ENCODE data around the gene ZC3H18. TPM values are rescaled to one million over a fixed set of nuclear protein-coding genes. Genes with fewer than 3 reads are reported as not detected.

Gene ZC3H18
- total RNA-seq, 1 donor from 2014 or later, result 20.6 TPM

GRCh38 chr16:88532434-88533241 lies 37.6 kb upstream of the ZC3H18 start:
- no peak for DNase-seq (ENCODE audit: low read depth)

GRCh38 chr16:88533381-88533917 lies 36.8 kb upstream of the ZC3H18 start:
- DNase-seq (ENCODE audit: low read depth), result no peak

- peak; percentile 10 for DNase-seq (ENCODE audit: low read depth)
These were observed 36.1 kb upstream of the ZC3H18 start for GRCh38 chr16:88533932-88534637.

DNA sequence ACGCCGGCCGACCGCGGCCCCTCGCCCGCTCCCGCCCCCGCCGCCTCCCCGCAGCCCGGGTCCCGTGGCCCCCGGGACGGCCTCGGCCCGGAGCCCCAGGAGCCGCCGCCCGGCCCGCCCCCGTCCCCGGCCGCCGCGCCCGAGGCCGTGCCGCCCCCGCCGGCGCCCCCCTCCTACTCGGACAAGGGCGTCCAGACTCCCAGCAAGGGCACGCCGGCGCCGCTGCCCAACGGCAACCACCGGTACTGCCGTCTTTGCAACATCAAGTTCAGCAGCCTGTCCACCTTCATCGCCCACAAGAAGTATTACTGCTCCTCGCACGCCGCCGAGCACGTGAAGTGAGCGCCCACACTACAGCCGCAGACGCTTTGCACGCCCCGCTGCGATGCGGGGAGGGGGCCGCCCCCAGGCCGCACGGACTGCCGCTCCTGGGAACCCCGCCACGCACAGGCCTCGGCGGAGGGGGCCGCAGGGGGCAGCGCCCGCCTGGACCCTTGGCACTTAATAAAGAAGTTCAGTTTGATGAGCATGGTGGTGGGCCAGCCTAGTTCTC lies 35.5 kb upstream of the ZC3H18 start:
- peak; percentile 21 for DNase-seq (ENCODE audit: low read depth)

GRCh38 chr16:88535191-88535856 lies 34.9 kb upstream of the ZC3H18 start:
- no peak for DNase-seq (ENCODE audit: low read depth)

DNA sequence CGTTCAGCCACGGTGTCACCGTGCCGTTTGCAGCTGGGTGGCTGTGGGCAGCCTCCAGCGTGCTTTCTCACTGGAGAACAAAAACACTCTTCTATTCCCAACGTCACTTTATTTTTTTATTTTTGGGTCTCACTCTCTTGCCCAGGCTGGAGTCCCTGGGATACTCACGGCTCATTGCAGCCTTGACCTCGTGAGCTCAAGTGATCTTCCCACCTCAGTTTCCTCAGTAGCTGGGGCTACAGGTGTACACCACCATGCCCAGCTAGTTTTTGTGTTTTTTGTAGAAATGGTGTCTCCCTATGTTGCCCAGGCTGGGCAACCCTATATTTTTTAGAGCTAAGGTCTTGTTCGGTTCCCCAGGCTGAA lies 34.4 kb upstream of the ZC3H18 start:
- DNase-seq (ENCODE audit: low read depth), result no peak

DNA sequence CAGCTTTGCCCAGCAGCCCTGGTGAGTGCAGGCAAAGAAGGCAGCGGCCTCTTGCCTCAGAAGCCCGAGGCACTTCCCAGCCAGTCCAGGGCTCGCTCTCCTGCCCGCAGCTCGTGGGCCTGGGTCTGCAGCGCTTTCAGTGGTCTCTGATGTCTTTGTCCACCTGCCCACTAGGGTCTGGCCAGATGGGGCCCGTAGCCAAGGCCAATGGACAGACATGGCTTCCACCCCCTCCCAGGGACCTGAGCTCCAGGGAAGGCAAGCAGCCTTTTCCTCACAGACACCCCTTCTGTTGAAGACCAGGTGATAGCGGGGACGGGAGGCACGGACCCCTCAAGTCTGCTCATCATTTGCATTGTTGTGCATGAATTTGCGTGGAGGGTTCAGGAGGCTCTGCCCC lies 33.7 kb upstream of the ZC3H18 start:
- no peak for DNase-seq (ENCODE audit: low read depth)

DNA sequence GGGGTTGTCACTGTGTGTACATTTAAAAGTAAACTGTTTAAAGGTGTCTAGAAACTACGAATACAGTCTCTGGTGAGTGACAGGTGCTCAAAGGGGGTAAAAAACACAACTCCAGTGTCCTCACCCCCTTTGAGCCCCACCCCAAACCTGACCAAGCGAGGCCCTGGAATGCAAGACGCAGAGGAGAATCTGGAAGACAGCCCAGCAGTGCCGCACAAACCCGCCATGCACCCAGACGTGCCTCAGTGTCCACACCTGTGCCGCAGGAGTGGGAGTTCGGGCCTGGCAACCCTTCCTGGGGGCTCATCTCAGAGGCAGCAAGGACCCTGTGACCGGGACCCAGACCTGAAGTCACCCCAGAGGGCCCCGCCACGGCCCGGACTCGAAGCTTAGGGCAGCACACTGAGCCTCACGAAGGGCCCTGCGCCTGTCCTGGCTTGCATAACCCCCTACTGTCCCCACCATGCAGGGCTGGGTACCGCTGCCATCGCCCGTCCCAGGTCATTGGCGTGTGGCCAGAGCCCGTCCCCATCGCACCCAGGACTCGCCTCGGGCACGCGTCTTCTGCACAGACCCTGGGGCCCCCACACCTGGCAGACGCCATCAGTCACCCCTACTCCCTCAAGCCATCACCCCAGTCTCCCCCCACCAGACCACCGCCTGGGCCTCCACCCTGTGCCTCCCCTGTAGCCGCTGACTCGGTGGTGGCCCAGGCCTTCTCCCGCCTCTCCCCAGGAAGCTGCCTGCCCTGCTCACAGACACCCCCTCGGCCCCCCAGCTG lies 33.0 kb upstream of the ZC3H18 start:
- DNase-seq (ENCODE audit: low read depth), result no peak

DNA sequence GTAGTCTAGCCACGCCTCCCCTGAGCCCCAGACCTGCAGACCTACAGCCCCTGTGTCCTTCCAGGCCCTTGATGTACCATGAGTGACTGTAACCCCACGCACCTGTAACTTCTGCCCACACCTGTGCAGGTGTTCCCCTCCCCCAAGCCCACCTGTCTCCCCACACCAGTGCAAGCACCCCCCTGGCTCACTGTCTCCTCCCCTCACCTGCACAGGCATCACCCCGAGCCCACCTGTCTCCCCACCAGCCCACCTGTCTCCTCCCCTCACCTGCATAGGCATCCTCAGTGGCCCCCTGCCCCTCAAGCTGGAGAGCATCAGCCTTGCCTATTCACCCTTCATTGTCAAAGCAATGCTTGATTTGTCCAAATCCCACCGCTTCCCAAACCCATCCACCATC lies 32.3 kb upstream of the ZC3H18 start:
- DNase-seq (ENCODE audit: low read depth), result no peak

DNA sequence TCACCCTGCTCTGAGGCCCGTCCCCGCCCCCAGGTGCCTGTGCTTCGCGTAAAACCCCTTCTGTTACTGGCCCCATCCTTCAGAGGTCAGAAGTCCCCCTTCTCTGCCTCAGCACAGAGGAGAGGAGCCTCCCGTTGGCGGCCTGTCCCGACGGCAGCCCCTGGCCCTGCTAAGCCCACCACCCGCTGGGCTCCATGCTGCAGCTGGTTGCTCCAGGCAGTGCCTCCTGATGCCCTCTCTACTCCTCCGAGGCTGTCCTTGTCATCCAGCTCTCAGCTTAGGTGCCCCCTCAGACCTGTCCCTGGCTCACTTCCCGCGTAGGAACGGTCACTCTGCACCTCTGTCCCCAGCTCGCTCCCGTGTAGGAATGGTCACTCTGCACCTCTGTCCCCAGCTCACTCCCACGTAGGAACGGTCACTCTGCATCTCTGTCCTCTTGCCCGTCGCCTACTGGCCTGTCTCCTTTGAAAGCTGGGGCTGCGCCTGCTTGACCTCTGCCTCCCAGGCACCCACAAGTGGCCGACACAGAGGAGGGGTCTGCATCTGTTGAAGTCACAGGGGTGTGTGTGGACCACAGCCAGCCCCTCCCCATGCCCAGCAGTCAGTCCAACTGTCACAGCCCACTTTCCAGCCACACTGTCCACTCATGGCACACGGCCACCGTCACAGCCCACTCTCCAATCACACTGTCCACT lies 31.7 kb upstream of the ZC3H18 start:
- DNase-seq (ENCODE audit: low read depth), result no peak

DNA sequence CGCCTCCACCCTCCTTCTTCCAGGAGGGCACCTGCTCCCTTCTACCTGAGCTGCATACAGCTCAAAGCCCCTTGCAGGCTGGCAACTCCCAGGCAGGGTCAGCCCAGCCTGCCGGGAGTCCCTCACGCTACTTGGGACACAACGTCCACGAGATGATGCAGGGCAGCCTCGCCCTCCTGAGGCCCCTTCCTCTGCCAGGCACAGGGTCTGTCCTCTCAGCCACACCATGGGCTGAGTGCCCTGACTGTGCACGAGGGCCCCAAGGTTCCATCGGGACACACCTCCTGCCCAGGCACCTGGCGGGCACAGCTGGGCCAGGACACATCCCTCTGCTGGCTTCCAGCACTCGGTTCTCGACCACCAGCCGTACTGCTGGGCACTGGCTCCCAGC lies 30.9 kb upstream of the ZC3H18 start:
- no peak for DNase-seq (ENCODE audit: low read depth)

DNA sequence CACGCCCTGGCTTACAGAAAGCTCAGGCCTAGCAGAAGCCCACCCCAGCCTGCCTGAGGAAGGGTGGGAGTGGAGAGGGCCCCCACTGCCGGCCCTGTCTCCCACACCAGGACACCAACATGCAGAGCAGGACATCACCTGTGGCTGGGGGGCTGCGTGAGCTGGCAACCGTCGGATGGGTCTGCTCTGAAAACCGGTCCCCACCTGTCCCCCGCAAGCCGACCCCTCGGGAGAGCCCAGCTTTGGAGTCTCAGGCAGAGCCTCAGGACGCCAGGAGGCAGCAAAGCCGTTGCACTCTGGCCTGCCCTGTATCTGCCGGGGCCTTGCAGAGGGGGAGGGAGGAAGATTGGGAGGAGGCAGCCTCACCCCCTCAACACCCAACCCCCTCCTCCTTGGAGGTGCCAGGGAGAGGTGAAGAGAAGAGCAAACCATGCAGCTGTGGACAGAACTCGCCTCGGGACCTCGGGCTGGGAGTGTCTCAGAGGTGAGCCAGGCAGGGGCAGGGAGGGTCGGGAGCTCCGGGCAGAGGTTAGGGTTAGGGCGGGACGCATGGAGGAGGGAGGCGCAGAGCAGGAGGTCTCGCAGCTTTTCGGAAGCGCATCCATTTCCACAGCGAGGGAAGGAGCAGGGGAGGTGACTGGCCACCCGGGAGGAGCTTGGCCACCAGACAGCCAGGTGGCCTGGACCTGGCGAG lies 30.4 kb upstream of the ZC3H18 start:
- DNase-seq (ENCODE audit: low read depth), result no peak

DNA sequence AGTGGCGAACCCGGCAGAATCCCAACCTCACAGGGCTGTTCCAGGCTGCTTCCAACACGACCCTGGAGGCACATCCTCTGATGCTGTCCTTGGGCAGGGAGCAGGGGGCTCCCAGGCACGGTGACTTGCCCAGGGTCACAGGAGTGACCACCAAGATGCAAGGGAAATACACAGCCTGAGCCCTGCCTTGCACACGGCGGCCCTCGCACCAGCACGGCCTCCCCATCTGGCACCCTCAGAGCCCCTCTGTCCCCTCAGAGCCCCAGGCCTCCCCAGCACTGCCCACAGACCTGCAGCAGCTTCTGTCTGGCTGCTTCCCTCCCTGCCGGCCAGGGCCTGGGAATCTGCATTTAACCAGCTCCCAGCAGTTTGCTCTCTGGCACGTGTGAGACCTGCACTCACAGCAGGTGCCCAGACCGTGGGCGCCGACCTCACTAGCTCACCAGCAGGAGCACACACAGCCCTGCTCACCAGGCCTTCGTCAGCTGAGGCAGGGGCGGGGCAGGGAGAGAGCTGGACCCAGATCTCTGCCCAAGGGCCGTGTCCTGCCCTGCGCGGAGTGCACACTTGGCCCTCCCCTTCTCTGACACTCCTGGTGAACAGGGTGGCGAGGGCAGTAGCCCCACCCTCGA lies 29.7 kb upstream of the ZC3H18 start:
- no peak for DNase-seq (ENCODE audit: low read depth)

DNA sequence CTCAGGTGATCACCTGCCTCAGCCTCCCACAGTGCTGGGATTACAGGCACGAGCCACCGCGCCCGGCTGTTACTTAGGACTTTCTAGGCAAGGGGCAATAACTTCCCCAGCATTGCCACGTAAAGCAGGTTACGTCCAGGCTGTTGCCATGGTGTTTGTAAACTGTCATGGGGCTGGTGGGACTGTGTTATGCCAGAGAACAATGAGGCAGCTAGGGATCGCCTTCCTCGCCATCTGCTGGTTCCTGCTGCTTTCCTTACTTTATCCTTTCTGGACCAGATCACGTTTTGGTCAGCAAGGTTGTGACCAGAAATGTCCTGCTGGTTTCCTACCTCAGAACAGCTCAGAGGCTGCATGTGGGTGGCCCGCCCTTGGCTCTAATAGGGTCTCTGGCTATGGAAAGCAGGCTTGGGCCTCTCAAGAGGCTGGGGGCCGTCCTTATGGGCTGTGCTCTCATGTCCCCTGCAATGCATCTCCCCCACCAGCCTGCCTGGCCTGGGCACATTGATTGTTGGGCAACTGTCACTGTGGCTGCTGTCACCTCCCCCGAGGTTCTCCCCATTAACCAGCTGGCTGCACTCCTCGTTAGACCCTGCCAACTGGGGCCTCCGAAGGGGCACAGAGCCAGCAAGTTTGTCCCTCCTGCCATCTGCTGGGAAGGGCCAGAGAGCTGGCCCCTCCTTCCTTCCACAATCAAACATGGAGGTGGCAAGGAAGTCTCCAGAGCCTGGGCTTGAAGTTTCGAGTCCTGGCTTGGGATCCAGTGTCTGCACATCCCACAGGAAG lies 28.2 kb upstream of the ZC3H18 start:
- DNase-seq (ENCODE audit: low read depth), result no peak

DNA sequence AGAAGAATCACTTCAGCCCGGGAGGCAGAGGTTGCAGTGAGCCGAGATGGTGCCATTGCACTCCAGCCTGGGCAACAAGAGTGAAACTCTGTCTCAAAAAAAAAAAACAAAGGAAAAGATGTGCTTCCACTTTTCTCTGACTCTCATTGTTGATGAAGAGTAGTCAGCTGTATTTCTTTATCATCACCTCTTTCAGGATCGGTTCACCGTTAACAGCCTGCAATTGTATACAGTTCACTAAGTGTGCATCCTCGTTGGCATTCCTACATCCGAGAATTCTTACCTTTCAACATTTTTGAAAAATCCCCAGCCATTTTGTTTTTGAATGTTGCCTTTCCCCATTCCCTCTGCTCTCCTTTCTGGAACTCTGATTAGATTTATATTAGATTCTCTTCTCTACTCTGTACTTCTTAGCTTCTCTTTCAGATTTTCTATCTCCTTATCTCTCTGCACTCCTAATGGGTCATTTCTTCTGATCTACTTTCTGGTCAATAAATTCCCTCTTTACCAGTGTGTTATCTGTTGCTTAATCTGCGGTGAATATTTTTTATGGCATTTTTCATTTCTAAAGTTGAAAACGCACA lies 26.9 kb upstream of the ZC3H18 start:
- DNase-seq (ENCODE audit: low read depth), result no peak

DNA sequence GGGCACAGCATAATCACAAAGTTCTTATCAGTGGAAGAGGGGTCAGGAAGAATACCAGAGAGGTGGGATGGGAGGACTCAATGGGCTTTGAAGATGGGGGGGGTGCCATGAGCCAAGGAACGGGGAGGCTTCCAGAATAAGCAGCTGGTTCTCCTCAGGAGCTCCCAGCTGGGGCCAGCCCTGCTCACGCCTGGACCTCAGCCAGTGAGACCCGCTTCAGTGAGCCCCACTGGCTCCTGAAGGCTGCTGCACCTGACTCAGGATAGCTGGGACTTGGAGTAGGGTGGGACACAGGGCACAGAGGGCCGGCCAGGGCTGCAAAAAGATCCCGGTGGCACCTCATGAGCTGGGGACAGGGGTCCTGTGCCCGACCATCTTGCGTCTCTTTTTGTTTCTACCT lies 24.4 kb upstream of the ZC3H18 start:
- DNase-seq (ENCODE audit: low read depth), result no peak

- no peak for DNase-seq (ENCODE audit: low read depth)
These were observed 21.9 kb upstream of the ZC3H18 start for GRCh38 chr16:88548131-88548874.

DNA sequence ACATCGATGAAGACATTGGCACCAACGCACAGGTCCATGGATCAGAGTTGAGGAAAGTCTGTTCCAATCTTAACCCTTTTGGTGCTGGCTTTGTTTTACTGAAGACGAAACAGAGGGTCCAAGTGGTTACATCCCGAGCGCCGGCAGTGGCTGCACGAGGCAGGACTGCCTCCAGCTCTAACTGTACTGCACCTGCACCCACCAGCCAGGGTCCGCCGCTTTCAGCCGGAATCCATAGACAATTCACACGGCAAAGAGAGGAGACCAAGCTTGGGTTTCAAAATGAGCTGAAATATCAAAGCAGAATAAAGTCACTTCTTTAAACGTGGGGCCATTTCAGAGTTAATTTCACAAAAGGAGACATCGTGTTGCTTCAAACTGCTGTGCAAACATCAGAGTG lies 21.2 kb upstream of the ZC3H18 start:
- no peak for DNase-seq (ENCODE audit: low read depth)

Measured in renal cortical epithelial cell (primary cell).